SK-N-SH (cell line): Measurements from ENCODE around the gene AUP1. TPM values are rescaled to one million over a fixed set of nuclear protein-coding genes. Genes with fewer than 3 reads are reported as not detected.

Experiments
- CTCF ChIA-PET: fragments of 300-600, 350-600 bp; formaldehyde crosslinking; extraction: SDS; loops from one replicate; lab custom pipeline; 2021; lab: Yijun Ruan, JAX
- POLR2A ChIA-PET: fragments of 350-600 bp; sonication (Branson Sonifier 250); formaldehyde crosslinking; extraction: SDS; loops from one replicate; lab custom pipeline; 2020; ENCODE audit warnings: antibody characterized with exemption, inconsistent platforms; lab: Yijun Ruan, JAX
- DNase-seq: peaks from one replicate; pipeline ENCODE4 v3.0.0; 2012
- H2AFZ ChIP-seq: fragments of 200-600 bp; sonication (generic); 2 replicates; pipeline ENCODE4 v1.8.1; 2016; ENCODE audit warnings: antibody characterized with exemption, mild to moderate bottlenecking, low read depth
- H3F3A ChIP-seq: fragments of 200-600 bp; sonication (generic); replicated peaks from 2 replicates; pipeline ENCODE3; 2016; ENCODE audit warnings: antibody characterized with exemption, mild to moderate bottlenecking; ENCODE audit not compliant: insufficient read depth
- H3K27ac ChIP-seq, 2 experiments: fragments of 200-500 bp in 1 of 2; fragments of 200-600 bp in 1 of 2; sonication (Bioruptor generic) in 1 of 2; sonication (generic), shearing (Covaris generic) in 1 of 2; 2 replicates each; pipeline versions ENCODE4 v1.5.1 to v1.6.1; 2014 to 2016; ENCODE audit warnings: low read depth in 2 of 2, inconsistent platforms in 1 of 2, low read length in 1 of 2, mild to moderate bottlenecking in 1 of 2, mixed read lengths in 1 of 2
- H3K27me3 ChIP-seq: fragments of 200-600 bp; sonication (generic), shearing (Covaris generic); 2 replicates; pipeline ENCODE4 v1.6.1; 2016; ENCODE audit warnings: mixed run types; ENCODE audit not compliant: insufficient read depth
- H3K36me3 ChIP-seq, 2 experiments: fragments of 200-500 bp in 1 of 2; fragments of 200-600 bp in 1 of 2; sonication (Bioruptor generic) in 1 of 2; sonication (generic) in 1 of 2; replicated peaks in 1 of 2; 2 replicates each; pipeline versions ENCODE3 to v1.5.1; 2014 to 2016; ENCODE audit warnings: low read length in 1 of 2, mild to moderate bottlenecking in 1 of 2; ENCODE audit not compliant: insufficient read depth in 2 of 2, control insufficient read depth in 1 of 2
- H3K4me1 ChIP-seq, 2 experiments: fragments of 200-500 bp in 1 of 2; fragments of 200-600 bp in 1 of 2; sonication (Bioruptor generic) in 1 of 2; sonication (generic), shearing (Covaris generic) in 1 of 2; 2 replicates each; pipeline versions ENCODE4 v1.5.1 to v1.6.1; 2014 to 2016; ENCODE audit warnings: low read depth in 1 of 2, low read length in 1 of 2, mixed run types in 1 of 2; ENCODE audit not compliant: insufficient read depth in 2 of 2, control insufficient read depth in 1 of 2
- H3K4me2 ChIP-seq: fragments of 200-600 bp; sonication (generic), shearing (Covaris generic); 2 replicates; pipeline ENCODE4 v1.6.1; 2017; ENCODE audit warnings: mixed run types
- H3K4me3 ChIP-seq, 2 experiments: fragments of 200-500 bp in 1 of 2; fragments of 200-600 bp in 1 of 2; sonication (Bioruptor generic) in 1 of 2; sonication (generic), shearing (Covaris generic) in 1 of 2; 2 replicates each; pipeline versions ENCODE4 v1.5.1 to v1.8.1; 2014 to 2016; ENCODE audit warnings: low read depth in 2 of 2, inconsistent platforms in 1 of 2, low read length in 1 of 2, mild to moderate bottlenecking in 1 of 2, mixed read lengths in 1 of 2, moderate library complexity in 1 of 2
- H3K79me2 ChIP-seq: fragments of 200-600 bp; sonication (generic); 2 replicates; pipeline ENCODE4 v1.8.1; 2017; ENCODE audit warnings: mild to moderate bottlenecking; ENCODE audit not compliant: insufficient read depth
- H3K9ac ChIP-seq: fragments of 200-600 bp; sonication (generic); 2 replicates; pipeline ENCODE4 v1.6.1; 2017; ENCODE audit warnings: mixed run types
- H3K9me2 ChIP-seq: fragments of 200-600 bp; sonication (generic); 2 replicates; pipeline ENCODE4 v1.6.1; 2017; ENCODE audit warnings: mixed run types
- H3K9me3 ChIP-seq: fragments of 200-600 bp; sonication (generic); 2 replicates; pipeline ENCODE4 v1.6.1; 2017; ENCODE audit warnings: mixed run types, mild to moderate bottlenecking, moderate library complexity
- H4K20me1 ChIP-seq: fragments of 200-600 bp; sonication (generic); 2 replicates; pipeline ENCODE4 v1.6.1; 2017; ENCODE audit warnings: mild to moderate bottlenecking, mixed run types; ENCODE audit not compliant: insufficient read depth
- CHD2 ChIP-seq: fragments of 150-350 bp; IDR thresholded peaks from 2 replicates; pipeline ENCODE4 v1.6.1; 2018; ENCODE audit warnings: low read length; ENCODE audit not compliant: partially characterized antibody
- EZH2phosphoT487 ChIP-seq: fragments of 200-600 bp; sonication (generic); IDR thresholded peaks from 2 replicates; pipeline ENCODE4 v1.6.1; 2017; ENCODE audit warnings: low read depth, mixed run types, mild to moderate bottlenecking, antibody characterized with exemption, moderate library complexity, borderline replicate concordance
- FOSL2 ChIP-seq: IDR thresholded peaks from 2 replicates; pipeline ENCODE4 v1.4.0; 2012; ENCODE audit warnings: low read depth, mild to moderate bottlenecking, moderate library complexity, borderline replicate concordance
- FOXJ3 ChIP-seq: sonication (generic); formaldehyde crosslinking; IDR thresholded peaks from 2 replicates; pipeline ENCODE4 v1.5.1; 2020; ENCODE audit warnings: mild to moderate bottlenecking, missing genetic modification reagents
- GATA2 ChIP-seq: sonication (generic); formaldehyde crosslinking; IDR thresholded peaks from 2 replicates; pipeline ENCODE4 v1.5.0; 2020; ENCODE audit warnings: mild to moderate bottlenecking, missing genetic modification reagents
- IRF3 ChIP-seq: fragments of 150-350 bp; IDR thresholded peaks from 2 replicates; pipeline ENCODE4 v1.6.1; 2016; ENCODE audit warnings: mild to moderate bottlenecking, low read depth, low read length
- JUND ChIP-seq: IDR thresholded peaks from 2 replicates; pipeline ENCODE4 v1.4.0; 2012
- MXI1 ChIP-seq: IDR thresholded peaks from 2 replicates; pipeline ENCODE4 v1.6.1; 2012; ENCODE audit warnings: mild to moderate bottlenecking, low read depth, low read length, improper control_type of control experiment
- NFIC ChIP-seq: IDR thresholded peaks from 2 replicates; pipeline ENCODE4 v1.4.0; 2012; ENCODE audit warnings: borderline replicate concordance
- POLR2AphosphoS5 ChIP-seq: IDR thresholded peaks from 2 replicates; pipeline ENCODE4 v1.6.1; 2012; ENCODE audit warnings: low read depth, low read length
- RCOR1 ChIP-seq: fragments of 150-350 bp; IDR thresholded peaks from 2 replicates; pipeline ENCODE4 v1.6.1; 2017; ENCODE audit warnings: antibody characterized with exemption, low read length
- RXRA ChIP-seq: IDR thresholded peaks from 2 replicates; pipeline ENCODE4 v1.4.0; 2012; ENCODE audit warnings: low read depth, mild to moderate bottlenecking, borderline replicate concordance
- TEAD4 ChIP-seq: IDR thresholded peaks from 2 replicates; pipeline ENCODE4 v1.4.0; 2012; ENCODE audit warnings: mild to moderate bottlenecking, borderline replicate concordance; ENCODE audit not compliant: insufficient read depth
- YY1 ChIP-seq: IDR thresholded peaks from 2 replicates; pipeline ENCODE4 v1.4.0; 2012; ENCODE audit warnings: low read depth, mild to moderate bottlenecking
- ZBTB33 ChIP-seq: IDR thresholded peaks from 2 replicates; pipeline ENCODE4 v1.4.0; 2012; ENCODE audit warnings: low read depth, borderline replicate concordance
- WGBS: methylation state at CpG from one replicate; pipeline ENCODE4 v1.1.6; 2017; ENCODE audit warnings: low lambda C conversion rate; 5-methylcytosine and 5-hydroxymethylcytosine counted together
- polyA plus RNA-seq, 3 experiments: library from polyadenylated mRNA; depleted of rRNA; stranded (reverse); fragments of >200 nt; gene quantifications; 2 replicates each; pipeline ENCODE4 v1.2.3, GENCODE V29; 2012
- TF ChIP-seq, protein P1 (sequence below): fragments of 200-600 bp; sonication (generic); IDR thresholded peaks from 2 replicates; pipeline ENCODE4 v1.6.1; 2017; ENCODE audit warnings: antibody characterized with exemption, mild to moderate bottlenecking, moderate library complexity
- TF ChIP-seq, protein P2 (sequence below): IDR thresholded peaks from 2 replicates; pipeline ENCODE4 v1.6.1; 2012; ENCODE audit warnings: mild to moderate bottlenecking, low read depth, low read length, moderate library complexity

The AUP1 gene
- polyA plus RNA-seq, 1 of the 3 experiments (the other 2 are of a cell fraction), result 118 TPM

DNA sequence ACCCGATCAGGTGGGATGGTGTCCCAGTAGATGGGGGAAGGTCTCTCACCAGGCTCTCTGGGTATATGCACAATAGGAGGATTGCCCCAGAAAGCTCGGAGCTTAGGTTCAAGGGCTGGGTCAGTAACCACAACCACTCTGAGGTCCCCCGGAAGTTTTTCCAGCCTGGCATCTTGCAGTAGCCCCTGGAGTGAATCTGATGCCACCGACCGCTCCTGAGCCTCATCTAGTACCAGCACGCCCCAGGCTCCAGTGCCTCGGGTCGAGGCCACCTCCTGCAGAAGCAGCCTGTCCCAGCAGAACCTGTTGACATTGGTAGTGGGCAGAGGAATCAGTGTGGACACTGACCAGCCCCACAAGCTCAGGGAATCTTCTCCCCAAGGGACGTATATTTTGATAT lies 5.5 kb downstream of the AUP1 start:
- Histone ChIP-seq H3K4me2 (no peak overlapping the region), H3K9me3 (no peaks in the 10 kb centered on the region), H3K9me2 (no peaks in the 10 kb centered on the region), H3K27ac (no peak overlapping the region), H3K9ac (no peak overlapping the region), H3K4me3 (no peak overlapping the region), H3K36me3 (peaks cover 22 to 26% of the 10 kb centered on the region in 2 experiments), H3K27me3 (no peaks in the 10 kb centered on the region), H2AFZ (no peak overlapping the region), H3K4me1 (peaks cover 6 to 12% of the 10 kb centered on the region in 2 experiments; a peak in 3 of 4 replicates), H3F3A (peaks cover 3% of the 10 kb centered on the region), H3K79me2 (peaks cover 18% of the 10 kb centered on the region), H4K20me1 (no peaks in the 10 kb centered on the region)
- POLR2A ChIA-PET, result no interaction called here
- CTCF ChIA-PET, result interaction anchor here (1.0 to 1.4 kb wide), 2 partner anchors 8 to 42 kb away, joined by 3 to 4 read pairs; no protein-coding TSS in a partner anchor
- WGBS, result 65% methylated on average over 3 of the region's 9 CpGs
- DNase-seq, result no peak
- TF ChIP-seq POLR2AphosphoS5 (no peak), GATA2 (no peak), EZH2phosphoT487 (no peak), MXI1 (no peak), CHD2 (no peak), RCOR1 (no peak), IRF3 (no peak), RXRA (no peak), FOXJ3 (no peak), NFIC (no peak), TEAD4 (no peak), JUND (no peak), ZBTB33 (no peak), FOSL2 (no peak), YY1 (no peak)
- TF ChIP-seq, protein P1, sequence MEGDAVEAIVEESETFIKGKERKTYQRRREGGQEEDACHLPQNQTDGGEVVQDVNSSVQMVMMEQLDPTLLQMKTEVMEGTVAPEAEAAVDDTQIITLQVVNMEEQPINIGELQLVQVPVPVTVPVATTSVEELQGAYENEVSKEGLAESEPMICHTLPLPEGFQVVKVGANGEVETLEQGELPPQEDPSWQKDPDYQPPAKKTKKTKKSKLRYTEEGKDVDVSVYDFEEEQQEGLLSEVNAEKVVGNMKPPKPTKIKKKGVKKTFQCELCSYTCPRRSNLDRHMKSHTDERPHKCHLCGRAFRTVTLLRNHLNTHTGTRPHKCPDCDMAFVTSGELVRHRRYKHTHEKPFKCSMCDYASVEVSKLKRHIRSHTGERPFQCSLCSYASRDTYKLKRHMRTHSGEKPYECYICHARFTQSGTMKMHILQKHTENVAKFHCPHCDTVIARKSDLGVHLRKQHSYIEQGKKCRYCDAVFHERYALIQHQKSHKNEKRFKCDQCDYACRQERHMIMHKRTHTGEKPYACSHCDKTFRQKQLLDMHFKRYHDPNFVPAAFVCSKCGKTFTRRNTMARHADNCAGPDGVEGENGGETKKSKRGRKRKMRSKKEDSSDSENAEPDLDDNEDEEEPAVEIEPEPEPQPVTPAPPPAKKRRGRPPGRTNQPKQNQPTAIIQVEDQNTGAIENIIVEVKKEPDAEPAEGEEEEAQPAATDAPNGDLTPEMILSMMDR, result no peak
- TF ChIP-seq, protein P2, sequence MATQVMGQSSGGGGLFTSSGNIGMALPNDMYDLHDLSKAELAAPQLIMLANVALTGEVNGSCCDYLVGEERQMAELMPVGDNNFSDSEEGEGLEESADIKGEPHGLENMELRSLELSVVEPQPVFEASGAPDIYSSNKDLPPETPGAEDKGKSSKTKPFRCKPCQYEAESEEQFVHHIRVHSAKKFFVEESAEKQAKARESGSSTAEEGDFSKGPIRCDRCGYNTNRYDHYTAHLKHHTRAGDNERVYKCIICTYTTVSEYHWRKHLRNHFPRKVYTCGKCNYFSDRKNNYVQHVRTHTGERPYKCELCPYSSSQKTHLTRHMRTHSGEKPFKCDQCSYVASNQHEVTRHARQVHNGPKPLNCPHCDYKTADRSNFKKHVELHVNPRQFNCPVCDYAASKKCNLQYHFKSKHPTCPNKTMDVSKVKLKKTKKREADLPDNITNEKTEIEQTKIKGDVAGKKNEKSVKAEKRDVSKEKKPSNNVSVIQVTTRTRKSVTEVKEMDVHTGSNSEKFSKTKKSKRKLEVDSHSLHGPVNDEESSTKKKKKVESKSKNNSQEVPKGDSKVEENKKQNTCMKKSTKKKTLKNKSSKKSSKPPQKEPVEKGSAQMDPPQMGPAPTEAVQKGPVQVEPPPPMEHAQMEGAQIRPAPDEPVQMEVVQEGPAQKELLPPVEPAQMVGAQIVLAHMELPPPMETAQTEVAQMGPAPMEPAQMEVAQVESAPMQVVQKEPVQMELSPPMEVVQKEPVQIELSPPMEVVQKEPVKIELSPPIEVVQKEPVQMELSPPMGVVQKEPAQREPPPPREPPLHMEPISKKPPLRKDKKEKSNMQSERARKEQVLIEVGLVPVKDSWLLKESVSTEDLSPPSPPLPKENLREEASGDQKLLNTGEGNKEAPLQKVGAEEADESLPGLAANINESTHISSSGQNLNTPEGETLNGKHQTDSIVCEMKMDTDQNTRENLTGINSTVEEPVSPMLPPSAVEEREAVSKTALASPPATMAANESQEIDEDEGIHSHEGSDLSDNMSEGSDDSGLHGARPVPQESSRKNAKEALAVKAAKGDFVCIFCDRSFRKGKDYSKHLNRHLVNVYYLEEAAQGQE, result no peak
